ENCODE results near the gene SLC16A10.
A peak's percentile ranks its signal among the peaks of the same experiment; 100 is the strongest.

The SLC16A10 gene

GRCh38 chr6:111258010-111258409 lies 170.7 kb downstream of the SLC16A10 start:
- no peak for DNase-seq (ENCODE audit: low spot score)
- FAIRE-seq: no peak

- no peak for FAIRE-seq
Measured at GRCh38 chr6:111258615-111259088, 171.3 kb downstream of the SLC16A10 start.

GRCh38 chr6:111259089-111259831 lies 172.0 kb downstream of the SLC16A10 start:
- peak; percentile 97 for DNase-seq (ENCODE audit: low spot score)

More at GRCh38 chr6:111258615-111259088, 171.3 kb downstream of the SLC16A10 start:
- peak; percentile 65 for DNase-seq (ENCODE audit: low spot score)

DNA sequence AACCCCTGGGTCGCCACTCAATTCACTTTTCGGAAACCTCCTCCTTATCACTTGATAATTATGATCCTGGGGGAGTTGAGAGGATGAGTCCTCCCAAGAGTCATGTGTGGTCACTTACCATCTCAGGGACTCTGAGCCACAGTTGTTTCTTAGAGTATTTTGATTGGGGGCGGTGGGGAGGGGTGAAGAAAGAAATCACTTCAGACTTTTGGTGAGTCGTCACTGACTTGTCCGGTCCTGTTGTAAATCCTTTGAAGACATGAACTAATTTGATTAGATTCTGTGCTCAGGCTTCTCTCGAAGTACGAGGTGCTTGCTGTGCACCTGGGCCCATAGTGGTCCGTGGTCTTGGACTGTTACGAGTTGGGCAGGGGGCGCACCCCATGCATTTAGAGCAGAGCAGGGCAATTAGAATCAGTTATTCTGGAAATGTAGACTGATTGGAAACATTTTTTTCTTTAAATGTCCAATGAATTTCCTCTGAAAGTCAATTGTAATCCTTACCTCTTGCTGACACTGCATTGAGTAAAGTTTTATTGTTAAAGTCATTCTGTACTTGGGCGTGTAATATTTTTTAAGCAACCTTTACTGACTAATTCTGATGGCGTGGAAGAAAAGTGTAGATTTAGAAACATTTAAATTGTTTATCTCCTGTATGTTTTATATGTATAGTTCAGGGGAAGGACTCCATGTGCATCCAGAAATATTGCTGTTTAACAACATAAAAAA lies 173.4 kb downstream of the SLC16A10 start:
- FAIRE-seq (no peak), DNase-seq (ENCODE audit: low spot score) (peak; percentile 28)

More at GRCh38 chr6:111259089-111259831, 172.0 kb downstream of the SLC16A10 start:
- FAIRE-seq: peak; percentile 82

- DNase-seq (ENCODE audit: low spot score): peak; percentile 85
Measured at GRCh38 chr6:111263837-111264236, 176.5 kb downstream of the SLC16A10 start.

GRCh38 chr6:111265842-111266241 lies 178.5 kb downstream of the SLC16A10 start:
- DNase-seq (ENCODE audit: low spot score) (no peak), FAIRE-seq (no peak)

More at GRCh38 chr6:111263837-111264236, 176.5 kb downstream of the SLC16A10 start:
- peak; percentile 85 for FAIRE-seq

GRCh38 chr6:111266276-111266675 lies 179.0 kb downstream of the SLC16A10 start:
- FAIRE-seq (no peak), DNase-seq (ENCODE audit: low spot score) (no peak)

GRCh38 chr6:111267764-111268333 lies 180.5 kb downstream of the SLC16A10 start:
- FAIRE-seq: no peak
- no peak for DNase-seq (ENCODE audit: low spot score)

DNA sequence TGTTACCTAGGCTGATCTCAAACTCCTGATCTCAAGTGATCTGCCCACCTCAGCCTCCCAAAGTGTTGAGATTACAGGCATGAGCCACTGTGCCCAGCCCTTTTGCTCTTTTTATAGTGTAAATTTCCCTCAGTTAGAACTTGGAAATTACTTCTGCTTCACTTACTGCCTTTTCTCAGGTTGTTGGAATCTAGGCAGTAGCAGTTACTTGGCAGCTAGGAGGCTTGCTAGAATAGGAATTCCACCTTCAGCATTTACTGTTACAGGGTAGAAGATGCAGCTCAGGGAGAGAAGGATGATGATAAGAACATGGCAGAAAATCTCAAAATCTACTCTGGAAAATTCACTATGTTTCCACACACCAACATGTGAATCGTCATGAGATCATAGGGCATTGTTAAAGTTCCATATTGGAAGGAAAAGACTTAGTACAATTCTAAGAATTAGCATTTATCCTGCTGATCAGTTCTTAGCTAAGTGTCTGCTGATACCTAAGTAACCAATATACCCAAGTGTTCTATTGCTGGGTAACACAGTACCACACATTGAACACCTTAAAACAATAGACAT lies 182.2 kb downstream of the SLC16A10 start:
- DNase-seq (ENCODE audit: low spot score) (no peak), FAIRE-seq (no peak)

- FAIRE-seq (no peak), DNase-seq (ENCODE audit: low spot score) (no peak)
Measured at GRCh38 chr6:111270121-111270520, 182.8 kb downstream of the SLC16A10 start.

GRCh38 chr6:111274593-111275217 lies 187.4 kb downstream of the SLC16A10 start:
- DNase-seq (ENCODE audit: low spot score) (no peak), FAIRE-seq (no peak)

DNA sequence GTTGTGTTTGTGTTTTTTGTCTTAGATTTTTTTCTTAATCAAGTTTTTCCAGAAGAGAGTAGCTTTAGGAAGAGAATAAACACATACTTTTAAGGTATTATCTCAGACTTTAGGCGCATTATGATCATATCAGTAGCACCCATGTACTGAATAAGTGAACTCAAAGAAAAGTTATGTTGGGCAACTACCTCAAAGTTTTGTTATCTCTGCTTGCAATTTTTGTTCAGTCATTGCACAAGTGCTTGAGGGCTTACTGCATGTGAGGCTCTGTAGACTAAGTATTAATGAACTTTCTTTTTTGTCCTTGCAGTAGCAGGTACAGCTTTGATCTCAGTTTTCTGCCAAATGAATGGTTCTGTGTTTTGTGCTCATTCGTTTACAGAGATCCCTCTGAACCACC lies 189.0 kb downstream of the SLC16A10 start:
- no peak for FAIRE-seq
- no peak for DNase-seq (ENCODE audit: low spot score)

DNA sequence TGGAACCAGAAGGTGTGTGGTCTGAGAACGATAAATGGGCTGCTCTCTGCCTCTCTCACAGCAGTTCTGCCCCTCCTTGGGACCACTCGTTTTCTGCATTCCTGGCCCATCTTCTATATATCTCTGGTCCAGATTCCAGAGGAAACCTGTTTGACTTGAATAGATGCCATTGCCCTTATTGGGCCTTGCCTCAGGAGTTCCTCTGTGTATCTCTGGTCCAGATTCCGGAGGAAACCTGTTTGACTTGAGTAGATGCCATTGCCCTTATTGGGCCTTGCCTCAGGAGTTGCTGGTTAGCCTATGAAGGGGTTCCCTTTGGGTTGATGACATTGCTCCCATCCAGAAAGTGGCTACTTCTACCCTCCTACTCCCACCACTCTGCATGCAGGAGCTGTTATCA lies 189.4 kb downstream of the SLC16A10 start:
- no peak for DNase-seq (ENCODE audit: low spot score)

DNA sequence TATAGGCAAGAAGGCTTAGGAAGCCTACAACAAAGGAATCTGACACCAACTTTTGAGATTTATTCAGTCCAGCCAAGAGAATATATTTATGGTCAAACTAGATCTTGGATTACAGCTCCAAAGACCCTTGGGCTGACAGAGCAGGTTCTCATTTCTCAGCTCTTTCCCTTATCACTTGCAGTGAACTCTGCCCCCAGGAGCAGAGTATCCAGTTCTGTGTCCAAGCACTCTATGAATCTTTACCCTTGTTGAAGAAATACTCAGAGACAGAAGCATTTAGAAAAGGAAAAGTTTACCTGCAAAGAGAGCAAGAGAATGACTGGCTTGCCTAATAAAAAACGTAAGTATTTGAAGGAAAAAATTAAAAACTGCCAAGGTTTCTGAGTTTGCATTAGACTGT lies 190.5 kb downstream of the SLC16A10 start:
- FAIRE-seq (no peak), DNase-seq (ENCODE audit: low spot score) (no peak)

More for the DNA sequence above, 189.4 kb downstream of the SLC16A10 start:
- FAIRE-seq: no peak

DNA sequence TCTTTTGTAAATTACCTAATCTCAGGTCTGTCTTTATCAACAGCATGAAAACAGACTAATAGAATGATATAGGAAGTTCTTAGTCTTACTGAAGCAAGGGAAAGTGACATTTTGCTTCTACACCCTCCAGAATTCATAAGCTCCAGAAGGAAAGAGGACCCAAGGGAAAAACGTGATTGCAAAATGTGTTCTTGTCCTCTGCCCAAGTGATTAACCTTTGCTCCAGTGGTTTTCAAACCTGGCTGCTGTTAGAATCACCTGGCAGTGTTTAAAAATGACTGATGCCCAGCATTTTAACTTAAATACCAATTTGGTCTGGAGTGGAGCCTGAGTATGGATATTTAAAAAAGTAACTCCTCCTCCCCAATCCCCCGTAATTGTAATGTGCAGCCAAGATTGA lies 191.4 kb downstream of the SLC16A10 start:
- DNase-seq (ENCODE audit: low spot score): no peak
- FAIRE-seq: no peak

GRCh38 chr6:111280445-111280955 lies 193.2 kb downstream of the SLC16A10 start:
- FAIRE-seq: no peak
- no peak for DNase-seq (ENCODE audit: low spot score)

All from RCC 7860 (cell line).